Measurements from ENCODE around the gene ACKR2. TPM values are rescaled to one million over a fixed set of nuclear protein-coding genes. Genes with fewer than 3 reads are reported as not detected.

Gene ACKR2
- total and polyA plus RNA-seq, 3 donors from 2014 or later, result 2.7 to 7.8 (median 3.4) TPM

DNA sequence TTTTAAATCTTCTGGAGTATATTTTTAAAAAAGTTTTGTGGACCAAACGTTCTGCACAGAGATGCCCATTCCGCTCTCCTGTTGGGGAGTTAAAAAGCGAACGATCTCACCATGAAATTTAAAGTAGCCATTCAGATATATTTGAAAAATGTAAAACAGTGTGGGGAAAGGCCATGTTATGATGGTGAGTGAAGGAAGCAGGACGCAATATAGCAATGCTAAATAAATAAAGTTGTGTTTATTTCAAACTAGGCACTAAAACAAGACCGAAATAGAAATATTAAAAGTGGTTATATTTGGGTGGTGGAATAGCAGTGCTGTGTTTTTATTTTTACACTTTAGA, 35.9 kb upstream of the ACKR2 start:
- H3K4me1 ChIP-seq, result peaks cover 6% of the 10 kb centered on the region
- no peaks in the 10 kb centered on the region for H3K36me3 ChIP-seq (ENCODE audit: low read depth, missing control alignments)
- intact Hi-C loops (cut with DNase I; ENCODE audit: low total_unique reads), result loop anchor here (10.0 kb wide), 1 partner anchor 111 kb away; no protein-coding TSS in a partner anchor
- no peak for DNase-seq
- WGBS, 2 donors, result 3 to 7% methylated on average over 6 of the region's 6 CpGs
- TF ChIP-seq POLR2A (IDR thresholded peaks at IDR 0.05), result no peak
- TF ChIP-seq CTCF (IDR thresholded peaks at IDR 0.05), result no peak
- H3K27me3 ChIP-seq, result no peaks in the 10 kb centered on the region
- H3K9me3 ChIP-seq, result no peaks in the 10 kb centered on the region
- H3K27ac ChIP-seq, result no peak overlapping the region
- H3K4me3 ChIP-seq, result peak overlapping the region; percentile 59 to 67

DNA sequence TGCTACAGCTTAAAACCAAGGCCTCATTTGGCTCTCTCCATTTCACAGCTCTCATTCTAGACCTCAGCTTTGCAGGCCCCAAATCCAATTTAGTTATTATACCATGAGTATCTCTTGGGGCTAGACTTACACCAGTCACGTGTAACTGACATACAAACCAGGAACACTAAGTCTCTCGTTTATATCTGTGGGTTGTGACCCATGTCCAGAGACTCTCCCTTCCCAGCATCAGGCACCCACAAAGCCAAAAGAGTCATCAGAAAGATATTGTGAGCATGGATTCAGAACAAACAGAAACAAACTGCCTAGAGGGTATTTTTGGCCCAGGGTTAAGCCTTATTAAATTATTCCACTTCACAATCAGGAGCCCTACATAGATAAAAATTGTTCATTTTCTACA, 30.6 kb upstream of the ACKR2 start:
- H3K4me3 ChIP-seq, result no peak overlapping the region
- no peaks in the 10 kb centered on the region for H3K36me3 ChIP-seq (ENCODE audit: low read depth, missing control alignments)
- H3K9me3 ChIP-seq, result no peaks in the 10 kb centered on the region
- intact Hi-C loops (cut with DNase I; ENCODE audit: low total_unique reads), result loop anchor here (10.0 kb wide), 1 partner anchor 106 kb away; no protein-coding TSS in a partner anchor
- TF ChIP-seq POLR2A (IDR thresholded peaks at IDR 0.05) (no peak), CTCF (IDR thresholded peaks at IDR 0.05) (no peak)
- H3K27ac ChIP-seq, result peak overlapping the region in 1 of 2 donors; percentile 53
- WGBS, 2 donors, result 17 to 45% methylated on average over 2 of the region's 2 CpGs
- peak; percentile 39 for DNase-seq
- peaks cover 6% of the 10 kb centered on the region for H3K4me1 ChIP-seq
- H3K27me3 ChIP-seq, result no peaks in the 10 kb centered on the region

GRCh38 chr3:42780398-42780797, 28.8 kb upstream of the ACKR2 start:
- H3K27ac ChIP-seq, result no peak overlapping the region
- TF ChIP-seq CTCF (IDR thresholded peaks at IDR 0.05) (no peak), POLR2A (IDR thresholded peaks at IDR 0.05) (no peak)
- intact Hi-C loops (cut with DNase I; ENCODE audit: low total_unique reads), result no loop called here
- WGBS, 2 donors, result 75 to 76% methylated on average over 3 of the region's 3 CpGs
- no peaks in the 10 kb centered on the region for H3K36me3 ChIP-seq (ENCODE audit: low read depth, missing control alignments)
- peaks cover 6% of the 10 kb centered on the region for H3K4me1 ChIP-seq
- DNase-seq, result no peak
- H3K4me3 ChIP-seq, result no peak overlapping the region
- no peaks in the 10 kb centered on the region for H3K9me3 ChIP-seq
- H3K27me3 ChIP-seq, result no peaks in the 10 kb centered on the region

- TF ChIP-seq POLR2A (IDR thresholded peaks at IDR 0.05) (no peak), CTCF (IDR thresholded peaks at IDR 0.05) (peak; percentile 76 to 88 (median 81))
- 56 to 66% methylated on average over 11 of the region's 11 CpGs for WGBS, 2 donors
- H3K27ac ChIP-seq, result no peak overlapping the region
- no peak overlapping the region for H3K4me3 ChIP-seq
- DNase-seq, result no peak
- intact Hi-C loops (cut with DNase I; ENCODE audit: low total_unique reads), result no loop called here
- no peaks in the 10 kb centered on the region for H3K27me3 ChIP-seq
- no peaks in the 10 kb centered on the region for H3K9me3 ChIP-seq
- H3K4me1 ChIP-seq, result peaks cover 6% of the 10 kb centered on the region
- H3K36me3 ChIP-seq (ENCODE audit: low read depth, missing control alignments), result no peaks in the 10 kb centered on the region
Observed at GRCh38 chr3:42780892-42781700, 28.1 kb upstream of the ACKR2 start.

DNA sequence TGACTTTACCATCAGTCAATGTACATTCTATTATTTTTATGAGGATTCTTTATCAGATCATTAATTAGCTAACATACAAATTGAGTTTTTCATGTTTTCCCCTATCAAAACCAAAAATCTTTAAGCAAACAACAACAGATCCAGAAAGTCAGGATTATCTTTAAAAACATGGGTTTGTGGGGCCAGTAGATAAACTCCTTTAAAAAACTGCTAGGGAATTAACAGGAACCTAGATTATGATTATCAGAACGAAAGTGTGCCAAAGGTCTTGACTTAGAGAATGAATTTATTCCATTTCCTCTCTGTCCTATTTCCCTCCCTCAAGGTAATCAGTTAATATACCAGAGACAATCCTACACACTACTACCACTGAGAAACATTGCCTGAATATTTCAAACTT, 23.0 kb upstream of the ACKR2 start:
- 56 to 76% methylated on average over 1 of the region's 1 CpG for WGBS, 2 donors
- Histone ChIP-seq H3K4me1 (no peaks in the 10 kb centered on the region), H3K27ac (no peak overlapping the region), H3K27me3 (no peaks in the 10 kb centered on the region), H3K36me3 (ENCODE audit: low read depth, missing control alignments) (no peaks in the 10 kb centered on the region), H3K4me3 (no peak overlapping the region), H3K9me3 (no peaks in the 10 kb centered on the region)
- TF ChIP-seq POLR2A (IDR thresholded peaks at IDR 0.05), result no peak
- TF ChIP-seq CTCF (IDR thresholded peaks at IDR 0.05), result no peak
- intact Hi-C loops (cut with DNase I; ENCODE audit: low total_unique reads), result no loop called here
- no peak for DNase-seq

Data from testis (tissue), 3 donors.